ENCODE data around the gene CRMP1.

- TF ChIP-seq CTCF (IDR thresholded peaks at IDR 0.05) (no peak), POLR2A (IDR thresholded peaks at IDR 0.05; ENCODE audit: low read depth) (no peak), POLR2AphosphoS5 (IDR thresholded peaks at IDR 0.05) (no peak), EP300 (IDR thresholded peaks at IDR 0.05) (no peak)
These were observed 5.3 kb downstream of the CRMP1 start for GRCh38 chr4:5887361-5888221.

Data from esophagus muscularis mucosa (tissue), 4 donors.